ENCODE measurements around the gene ACTMAP.

ACTMAP gene

DNA sequence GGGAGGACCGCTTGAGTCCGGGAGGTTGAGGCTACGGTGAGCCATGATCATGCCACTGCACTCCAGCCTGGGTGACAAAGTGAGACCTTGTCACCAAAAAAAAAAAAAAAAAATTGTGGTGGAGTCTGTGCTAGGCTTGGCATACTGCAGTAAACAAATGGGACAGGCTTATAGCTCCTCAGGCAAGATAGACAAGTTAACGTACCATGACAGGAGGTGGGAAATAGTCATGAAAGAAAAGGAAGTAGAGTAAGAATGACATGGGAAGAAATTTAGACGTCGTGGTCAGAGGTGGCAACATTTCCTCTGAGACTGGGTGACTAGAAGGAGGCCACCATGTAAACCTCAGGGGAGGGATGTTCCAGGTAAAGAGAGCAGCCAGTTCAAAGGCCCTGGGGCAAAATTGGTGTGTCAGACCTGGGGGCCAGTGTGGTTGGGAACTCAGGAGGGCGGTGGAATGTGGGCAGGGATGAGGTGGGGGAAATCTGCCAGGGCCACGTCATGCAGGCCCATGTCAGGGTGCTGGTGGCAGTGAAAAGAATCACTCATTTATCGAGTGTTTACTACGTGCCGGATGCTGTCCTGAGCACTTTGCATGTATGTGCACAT is 6.3 kb upstream of the ACTMAP start:
- Histone ChIP-seq H3K79me2 (ENCODE audit: insufficient read depth, low read depth) (peaks cover 69% of the 10 kb centered on the region), H4K20me1 (ENCODE audit: insufficient read depth) (peaks cover 19% of the 10 kb centered on the region), H3K4me1 (ENCODE audit: low read depth, poor library complexity, severe bottlenecking) (peaks cover 42% of the 10 kb centered on the region), H3K4me3 (IDR thresholded peaks at IDR 0.05; ENCODE audit: insufficient read depth, low read depth, low read length) (no peak overlapping the region), H3K36me3 (ENCODE audit: insufficient read depth) (peaks cover 30% of the 10 kb centered on the region; the same call in 1 of the 2 replicates), H2AFZ (ENCODE audit: low read depth) (no peak overlapping the region), H3K27ac (no peak overlapping the region), H3K27me3 (ENCODE audit: insufficient read depth, low read depth) (no peaks in the 10 kb centered on the region), H3K4me2 (no peak overlapping the region), H3K9ac (no peak overlapping the region)
- TF ChIP-seq CTCF (conservative IDR thresholded peaks at IDR 0.05; ENCODE audit: low read depth, low read length): no peak

DNA sequence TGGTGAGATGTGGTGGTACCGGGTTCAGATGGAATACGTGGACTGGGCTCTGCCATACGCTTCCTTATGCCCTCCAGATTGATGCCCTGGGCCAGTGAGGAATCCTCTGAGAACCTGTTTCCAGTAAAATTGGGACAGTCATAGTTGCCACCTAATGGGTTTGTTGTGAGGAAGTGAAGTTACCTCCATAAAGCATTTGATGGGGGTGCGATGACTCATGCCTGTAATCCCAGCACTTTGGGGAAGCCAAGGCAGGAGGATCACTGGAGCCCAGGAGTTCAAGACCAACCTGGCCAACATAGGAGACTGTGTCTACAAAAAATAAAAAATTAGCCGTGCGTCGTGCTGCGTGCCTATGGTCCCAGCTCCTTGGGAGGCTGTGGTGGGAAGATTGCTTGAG is 5.5 kb upstream of the ACTMAP start:
- no peak overlapping the region for H2AFZ ChIP-seq (ENCODE audit: low read depth)
- H3K79me2 ChIP-seq (ENCODE audit: insufficient read depth, low read depth): peaks cover 74% of the 10 kb centered on the region
- TF ChIP-seq CTCF (conservative IDR thresholded peaks at IDR 0.05; ENCODE audit: low read depth, low read length): no peak
- no peak overlapping the region for H3K4me2 ChIP-seq
- H3K9ac ChIP-seq: no peak overlapping the region
- peaks cover 42% of the 10 kb centered on the region for H3K4me1 ChIP-seq (ENCODE audit: low read depth, poor library complexity, severe bottlenecking)
- H3K27ac ChIP-seq: no peak overlapping the region
- peaks cover 19% of the 10 kb centered on the region for H4K20me1 ChIP-seq (ENCODE audit: insufficient read depth)
- H3K27me3 ChIP-seq (ENCODE audit: insufficient read depth, low read depth): no peaks in the 10 kb centered on the region
- peaks cover 30% of the 10 kb centered on the region; the same call in 1 of the 2 replicates for H3K36me3 ChIP-seq (ENCODE audit: insufficient read depth)
- H3K4me3 ChIP-seq (IDR thresholded peaks at IDR 0.05; ENCODE audit: insufficient read depth, low read depth, low read length): no peak overlapping the region

DNA sequence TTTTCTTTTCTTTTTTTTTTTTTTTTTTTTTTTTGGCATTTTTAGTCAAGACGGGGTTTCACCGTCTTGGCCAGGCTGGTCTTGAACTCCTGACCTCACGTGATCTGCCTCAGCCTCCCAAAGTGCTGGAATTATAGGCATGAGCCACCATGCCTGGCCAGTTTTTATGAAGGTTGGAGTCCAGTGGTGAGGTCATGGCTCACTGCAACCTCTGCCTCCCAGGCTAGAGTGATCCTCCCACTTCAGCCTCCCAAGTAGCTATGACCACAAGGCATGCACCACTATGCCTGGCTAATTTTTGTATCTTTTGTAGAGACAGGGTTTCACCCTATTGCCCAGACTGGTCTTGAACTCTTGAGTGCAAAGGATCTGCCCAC is 5.0 kb upstream of the ACTMAP start:
- peaks cover 39% of the 10 kb centered on the region for H3K4me1 ChIP-seq (ENCODE audit: low read depth, poor library complexity, severe bottlenecking)
- no peak overlapping the region for H3K27ac ChIP-seq
- no peak for TF ChIP-seq CTCF (conservative IDR thresholded peaks at IDR 0.05; ENCODE audit: low read depth, low read length)
- no peak overlapping the region for H2AFZ ChIP-seq (ENCODE audit: low read depth)
- H3K4me3 ChIP-seq (IDR thresholded peaks at IDR 0.05; ENCODE audit: insufficient read depth, low read depth, low read length): no peak overlapping the region
- H3K9ac ChIP-seq: no peak overlapping the region
- peaks cover 74% of the 10 kb centered on the region for H3K79me2 ChIP-seq (ENCODE audit: insufficient read depth, low read depth)
- H3K4me2 ChIP-seq: no peak overlapping the region
- H4K20me1 ChIP-seq (ENCODE audit: insufficient read depth): peaks cover 19% of the 10 kb centered on the region
- no peaks in the 10 kb centered on the region for H3K27me3 ChIP-seq (ENCODE audit: insufficient read depth, low read depth)
- H3K36me3 ChIP-seq (ENCODE audit: insufficient read depth): peaks cover 25% of the 10 kb centered on the region; the same call in 1 of the 2 replicates

DNA sequence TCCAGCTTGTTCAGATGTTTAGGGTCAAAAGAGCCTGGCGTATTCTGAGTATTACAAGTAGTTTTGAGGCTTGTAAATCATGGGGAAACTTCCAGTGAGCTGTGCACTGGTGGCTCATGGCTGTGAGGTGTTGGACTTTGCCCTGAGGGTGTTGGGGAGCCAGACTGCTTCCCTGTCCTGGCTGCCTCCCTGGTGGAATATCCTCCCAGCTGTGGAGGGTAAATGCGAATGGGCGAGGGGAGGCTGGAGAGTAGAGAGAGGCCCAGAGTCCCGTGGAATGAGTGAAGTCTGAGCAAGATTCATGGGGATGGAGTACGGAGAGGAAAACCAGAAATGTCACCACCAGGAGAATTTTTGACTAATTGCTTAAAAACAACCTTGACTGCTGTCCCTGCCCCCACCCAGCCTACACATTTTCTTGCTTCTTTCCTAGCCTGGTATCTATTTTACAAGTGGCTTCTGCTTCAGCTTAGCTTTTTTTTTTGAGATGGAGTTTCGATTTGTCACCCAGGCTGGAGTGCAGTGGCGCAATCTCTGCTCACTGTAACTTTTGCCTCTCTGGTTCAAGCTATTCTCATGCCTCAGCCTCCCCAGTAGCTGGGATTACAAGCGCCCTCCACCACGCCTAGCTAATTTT is 4.5 kb upstream of the ACTMAP start:
- no peak for TF ChIP-seq CTCF (conservative IDR thresholded peaks at IDR 0.05; ENCODE audit: low read depth, low read length)
- peak overlapping the region; percentile 13 for H3K4me2 ChIP-seq
- H3K4me1 ChIP-seq (ENCODE audit: low read depth, poor library complexity, severe bottlenecking): peaks cover 43% of the 10 kb centered on the region
- no peak overlapping the region for H3K4me3 ChIP-seq (IDR thresholded peaks at IDR 0.05; ENCODE audit: insufficient read depth, low read depth, low read length)
- peaks cover 20% of the 10 kb centered on the region; the same call in 1 of the 2 replicates for H3K36me3 ChIP-seq (ENCODE audit: insufficient read depth)
- H4K20me1 ChIP-seq (ENCODE audit: insufficient read depth): peaks cover 19% of the 10 kb centered on the region
- H3K27ac ChIP-seq: no peak overlapping the region; the same call in 1 of the 2 replicates
- H3K79me2 ChIP-seq (ENCODE audit: insufficient read depth, low read depth): peaks cover 74% of the 10 kb centered on the region
- H2AFZ ChIP-seq (ENCODE audit: low read depth): no peak overlapping the region
- no peak overlapping the region for H3K9ac ChIP-seq
- no peaks in the 10 kb centered on the region for H3K27me3 ChIP-seq (ENCODE audit: insufficient read depth, low read depth)
